ENCODE results near the gene NOP56.
"Not testable (repeated sequence)": the region's sequence is repeated elsewhere in the genome, so short reads cannot be mapped to it uniquely, and the experiment has no call there.

The NOP56 gene

GRCh38 chr20:2656471-2657117 is 4.2 kb downstream of the NOP56 start:
- Mint-ChIP-seq H3K27ac (peak overlapping the region; percentile 83), H3K4me1 (peaks cover 40% of the 10 kb centered on the region), H3K27me3 (no peaks in the 10 kb centered on the region), H3K36me3 (ENCODE audit: low read depth) (peaks cover 66% of the 10 kb centered on the region), H3K9me3 (no peaks in the 10 kb centered on the region), H3K4me3 (peak overlapping the region; percentile 90)
- DNase-seq (peak; percentile 6), ATAC-seq (no peak)

GRCh38 chr20:2657241-2657640 is 4.8 kb downstream of the NOP56 start:
- Mint-ChIP-seq H3K27ac (peak overlapping the region; percentile 83), H3K27me3 (no peaks in the 10 kb centered on the region), H3K4me3 (peak overlapping the region; percentile 90), H3K36me3 (ENCODE audit: low read depth) (peaks cover 72% of the 10 kb centered on the region), H3K9me3 (no peaks in the 10 kb centered on the region), H3K4me1 (peaks cover 42% of the 10 kb centered on the region)
- no peak for ATAC-seq
- DNase-seq: peak; percentile 12

- Mint-ChIP-seq H3K27ac (peak overlapping the region; percentile 83), H3K9me3 (no peaks in the 10 kb centered on the region), H3K27me3 (no peaks in the 10 kb centered on the region), H3K36me3 (ENCODE audit: low read depth) (peaks cover 72% of the 10 kb centered on the region), H3K4me3 (peak overlapping the region; percentile 90), H3K4me1 (peaks cover 43% of the 10 kb centered on the region)
- DNase-seq (no peak), ATAC-seq (no peak)
Measured at GRCh38 chr20:2657674-2658073, 5.2 kb downstream of the NOP56 start.

- DNase-seq: peak; percentile 45
- H3K36me3 Mint-ChIP-seq (ENCODE audit: low read depth): peaks cover 70% of the 10 kb centered on the region
- H3K27me3 Mint-ChIP-seq: no peaks in the 10 kb centered on the region
- H3K9me3 Mint-ChIP-seq: no peaks in the 10 kb centered on the region
- ATAC-seq: peak; percentile 46
- H3K4me3 Mint-ChIP-seq: no peak overlapping the region
- H3K4me1 Mint-ChIP-seq: peaks cover 45% of the 10 kb centered on the region
- peak overlapping the region; percentile 65 for H3K27ac Mint-ChIP-seq
Measured at GRCh38 chr20:2658414-2659354, 6.3 kb downstream of the NOP56 start.

- Mint-ChIP-seq H3K4me1 (peaks cover 40% of the 10 kb centered on the region), H3K27me3 (no peaks in the 10 kb centered on the region), H3K36me3 (ENCODE audit: low read depth) (peaks cover 65% of the 10 kb centered on the region), H3K4me3 (no peak overlapping the region), H3K9me3 (no peaks in the 10 kb centered on the region), H3K27ac (peak overlapping the region; percentile 65)
- DNase-seq (no peak), ATAC-seq (no peak)
Measured at GRCh38 chr20:2659547-2659946, 7.1 kb downstream of the NOP56 start.

GRCh38 chr20:2663364-2663886 is 11.0 kb downstream of the NOP56 start:
- ATAC-seq (no peak), DNase-seq (peak; percentile 10)
- H3K4me1 Mint-ChIP-seq: peaks cover 15% of the 10 kb centered on the region
- peak overlapping the region; percentile 95 for H3K27ac Mint-ChIP-seq
- peaks cover 26% of the 10 kb centered on the region for H3K36me3 Mint-ChIP-seq (ENCODE audit: low read depth)
- peak overlapping the region; percentile 88 for H3K4me3 Mint-ChIP-seq
- no peaks in the 10 kb centered on the region for H3K27me3 Mint-ChIP-seq
- no peaks in the 10 kb centered on the region for H3K9me3 Mint-ChIP-seq

GRCh38 chr20:2663887-2664719 is 11.7 kb downstream of the NOP56 start, which contains the start of gene IDH3B:
Gene IDH3B, minus strand, starts transcription at chr20:2664216. Its CDS starts 28 bp downstream, at chr20:2664188.
- Mint-ChIP-seq H3K9me3 (no peaks in the 10 kb centered on the region), H3K4me1 (peaks cover 15% of the 10 kb centered on the region), H3K27ac (peak within 1 kb of the TSS; percentile 95), H3K36me3 (ENCODE audit: low read depth) (peaks cover 24% of the 10 kb centered on the region), H3K4me3 (peak within 1 kb of the TSS; percentile 88), H3K27me3 (no peaks in the 10 kb centered on the region)
- ATAC-seq (peak; percentile 94), DNase-seq (peak; percentile 94)

- Mint-ChIP-seq H3K36me3 (ENCODE audit: low read depth) (no peaks in the 10 kb centered on the region), H3K27ac (no peak overlapping the region), H3K4me3 (no peak overlapping the region), H3K9me3 (no peaks in the 10 kb centered on the region), H3K27me3 (no peaks in the 10 kb centered on the region), H3K4me1 (no peaks in the 10 kb centered on the region)
- no peak for DNase-seq
- no peak for ATAC-seq
Measured at GRCh38 chr20:2671977-2672376, 19.5 kb downstream of the NOP56 start.

GRCh38 chr20:2672446-2672845 is 20.0 kb downstream of the NOP56 start:
- H3K27ac Mint-ChIP-seq: no peak overlapping the region
- no peaks in the 10 kb centered on the region for H3K9me3 Mint-ChIP-seq
- ATAC-seq (no peak), DNase-seq (no peak)
- H3K4me3 Mint-ChIP-seq: no peak overlapping the region
- H3K4me1 Mint-ChIP-seq: no peaks in the 10 kb centered on the region
- H3K36me3 Mint-ChIP-seq (ENCODE audit: low read depth): no peaks in the 10 kb centered on the region
- H3K27me3 Mint-ChIP-seq: no peaks in the 10 kb centered on the region

- H3K9me3 Mint-ChIP-seq: no peaks in the 10 kb centered on the region
- no peak for ATAC-seq
- H3K4me1 Mint-ChIP-seq: no peaks in the 10 kb centered on the region
- H3K36me3 Mint-ChIP-seq (ENCODE audit: low read depth): no peaks in the 10 kb centered on the region
- peaks cover 2% of the 10 kb centered on the region for H3K27me3 Mint-ChIP-seq
- no peak overlapping the region for H3K27ac Mint-ChIP-seq
- DNase-seq: no peak
- H3K4me3 Mint-ChIP-seq: no peak overlapping the region
Measured at GRCh38 chr20:2673453-2673852, 21.0 kb downstream of the NOP56 start.

GRCh38 chr20:2680046-2680445 is 27.6 kb downstream of the NOP56 start:
- no peaks in the 10 kb centered on the region for H3K4me1 Mint-ChIP-seq
- H3K4me3 Mint-ChIP-seq: no peak overlapping the region
- no peaks in the 10 kb centered on the region for H3K36me3 Mint-ChIP-seq (ENCODE audit: low read depth)
- H3K27me3 Mint-ChIP-seq: peaks cover 25% of the 10 kb centered on the region
- ATAC-seq (no peak), DNase-seq (no peak)
- H3K27ac Mint-ChIP-seq: no peak overlapping the region
- no peaks in the 10 kb centered on the region for H3K9me3 Mint-ChIP-seq

GRCh38 chr20:2682040-2682439 is 29.6 kb downstream of the NOP56 start:
- not testable (repeated sequence) for DNase-seq; H3K4me3 Mint-ChIP-seq; H3K9me3 Mint-ChIP-seq; H3K27ac Mint-ChIP-seq; ATAC-seq; H3K4me1 Mint-ChIP-seq; H3K36me3 Mint-ChIP-seq (ENCODE audit: low read depth)
- H3K27me3 Mint-ChIP-seq: peaks cover 30% of the 10 kb centered on the region

- not testable (repeated sequence) for ATAC-seq; H3K36me3 Mint-ChIP-seq (ENCODE audit: low read depth); DNase-seq
Measured at GRCh38 chr20:2684817-2685216, 32.4 kb downstream of the NOP56 start.

GRCh38 chr20:2687514-2687913 is 35.1 kb downstream of the NOP56 start:
- H3K9me3 Mint-ChIP-seq: no peaks in the 10 kb centered on the region
- ATAC-seq: no peak
- no peak overlapping the region for H3K4me3 Mint-ChIP-seq
- no peak for DNase-seq
- H3K27me3 Mint-ChIP-seq: peaks cover 38% of the 10 kb centered on the region
- peaks cover 23% of the 10 kb centered on the region for H3K4me1 Mint-ChIP-seq
- H3K36me3 Mint-ChIP-seq (ENCODE audit: low read depth): peaks cover 1% of the 10 kb centered on the region
- H3K27ac Mint-ChIP-seq: no peak overlapping the region

More at GRCh38 chr20:2684817-2685216, 32.4 kb downstream of the NOP56 start:
- not testable (repeated sequence) for H3K4me3 Mint-ChIP-seq, H3K27ac Mint-ChIP-seq, H3K9me3 Mint-ChIP-seq
- Mint-ChIP-seq H3K4me1 (peaks cover 12% of the 10 kb centered on the region), H3K27me3 (peaks cover 26% of the 10 kb centered on the region)
